Upper lobe of left lung (tissue), 6 donors: ENCODE results near the gene CTSF. TPM values are rescaled to one million over a fixed set of nuclear protein-coding genes. Genes with fewer than 3 reads are reported as not detected.

Experiments used
- ATAC-seq, 2 donors: fragments of 200-7000 bp; cut with Tn5 transposase; one replicate each; pipeline ENCODE4 v1.9.1; 2022; ENCODE audit warnings: mild to moderate bottlenecking in 2 of 2, moderate library complexity in 2 of 2; ENCODE audit not compliant: low FRiP score in 2 of 2
- DNase-seq, 2 donors: peaks; one replicate each; pipeline ENCODE4 v3.0.0-alpha.2; 2019 to 2020
- H3K27ac ChIP-seq, 4 donors: fragments of 200-600 bp; sonication (generic); one replicate each; pipeline ENCODE4 v1.5.1; 2016 to 2019
- H3K27me3 ChIP-seq, 4 donors: fragments of 200-600 bp; sonication (generic); one replicate each; pipeline ENCODE4 v1.5.1; 2017 to 2019
- H3K36me3 ChIP-seq, 4 donors: fragments of 200-600 bp; sonication (generic); one replicate each; pipeline ENCODE4 v1.5.1; 2016 to 2019
- H3K4me1 ChIP-seq, 4 donors: fragments of 200-600 bp; sonication (generic); one replicate each; pipeline ENCODE4 v1.5.1; 2018 to 2019
- H3K4me3 ChIP-seq, 4 donors: fragments of 200-600 bp; sonication (generic); one replicate each; pipeline ENCODE4 v1.5.1; 2017 to 2019; ENCODE audit warnings: mild to moderate bottlenecking in 2 of 4, moderate library complexity in 1 of 4
- H3K9me3 ChIP-seq, 4 donors: fragments of 200-600 bp; sonication (generic); one replicate each; pipeline ENCODE4 v1.5.1; 2018 to 2019
- EP300 ChIP-seq, 4 donors: sonication (generic); formaldehyde crosslinking; IDR thresholded peaks; one replicate each; pipeline ENCODE4 v1.5.1; 2017; ENCODE audit warnings: antibody characterized with exemption in 4 of 4, control low read depth in 2 of 4
- POLR2A ChIP-seq, 4 donors: fragments of 450-650 bp; IDR thresholded peaks; one replicate each; pipeline ENCODE4 v1.5.1; 2016 to 2017; ENCODE audit warnings: antibody characterized with exemption in 4 of 4, mild to moderate bottlenecking in 2 of 4
- POLR2AphosphoS5 ChIP-seq, 2 donors: sonication (generic); formaldehyde crosslinking; IDR thresholded peaks; one replicate each; pipeline ENCODE4 v1.5.1; 2017; ENCODE audit warnings: antibody characterized with exemption in 2 of 2
- WGBS, 2 donors: methylation state at CpG; one replicate each; pipeline ENCODE4 v1.1.5; 2017 to 2018; 5-methylcytosine and 5-hydroxymethylcytosine counted together
- total RNA-seq, 6 donors: library from RNA; depleted of rRNA in 4 of 6; stranded (reverse); fragments of >200 nt in 4 of 6; gene quantifications; one replicate each; pipeline versions ENCODE4 v1.1.0 to v1.2.1, GENCODE V29; 2016 to 2021
- TF ChIP-seq, protein P1 (sequence below), 6 experiments: fragments of 450-650 bp in 4 of 6; fragments of 200-600 bp in 2 of 6; sonication (generic) in 2 of 6; IDR thresholded peaks; one replicate each; pipeline ENCODE4 v1.5.1; 2016 to 2019; ENCODE audit warnings: antibody characterized with exemption in 6 of 6
- donor health status: DM: no; HTN: no; CAD: no; lungs with moderate emphysema.
- donor health status: DM: no; HTN: yes; CAD: no; lungs with severe emphysema.

CTSF gene
- total RNA-seq, 6 donors from 2014 or later, result 28.5 to 81.7 (median 40.3) TPM

DNA sequence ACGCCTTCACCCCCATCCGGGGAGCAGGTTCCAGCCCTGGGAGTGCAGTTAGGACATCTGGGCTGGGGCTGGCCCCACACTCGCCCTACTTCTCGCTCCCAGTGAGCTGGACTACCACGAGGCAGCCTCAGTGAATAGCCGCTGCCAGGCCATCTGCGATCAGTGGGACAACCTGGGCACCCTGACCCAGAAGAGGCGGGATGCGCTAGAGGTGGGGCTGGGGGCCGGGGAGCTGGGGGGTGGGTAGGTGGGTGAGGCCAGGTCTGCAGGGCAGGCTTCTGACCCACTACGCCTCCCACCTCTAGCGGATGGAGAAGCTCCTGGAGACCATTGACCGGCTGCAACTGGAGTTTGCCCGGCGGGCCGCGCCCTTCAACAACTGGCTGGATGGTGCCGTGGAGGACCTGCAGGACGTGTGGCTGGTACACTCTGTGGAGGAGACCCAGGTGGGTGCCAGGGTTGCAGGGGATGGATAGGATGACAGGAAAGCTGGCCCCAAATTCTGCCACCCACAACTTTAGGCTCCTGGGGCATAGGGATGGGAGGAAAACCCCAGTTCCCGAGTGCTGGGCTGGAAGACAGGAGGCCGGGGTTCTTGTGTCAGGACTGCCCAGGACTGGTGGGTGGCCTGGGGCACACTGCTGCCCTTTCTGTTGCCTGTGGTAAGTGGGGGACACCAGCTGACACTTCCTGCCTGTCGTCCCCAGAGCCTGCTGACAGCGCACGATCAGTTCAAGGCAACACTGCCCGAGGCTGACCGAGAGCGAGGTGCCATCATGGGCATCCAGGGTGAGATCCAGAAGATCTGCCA, 8.3 kb downstream of the CTSF start:
- Histone ChIP-seq H3K27me3 (no peaks in the 10 kb centered on the region), H3K4me3 (no peak overlapping the region), H3K36me3 (no peaks in the 10 kb centered on the region), H3K27ac (no peak overlapping the region), H3K4me1 (peaks cover 8 to 11% (median 9%) of the 10 kb centered on the region in 4 donors), H3K9me3 (no peaks in the 10 kb centered on the region)
- DNase-seq (peak in 1 of 2 donors; percentile 75), ATAC-seq (no peak)
- 77% methylated on average over 26 of the region's 27 CpGs; no CpG with 5 or more reads in 1 of the 2 donors for WGBS, 2 donors
- TF ChIP-seq, protein P1, sequence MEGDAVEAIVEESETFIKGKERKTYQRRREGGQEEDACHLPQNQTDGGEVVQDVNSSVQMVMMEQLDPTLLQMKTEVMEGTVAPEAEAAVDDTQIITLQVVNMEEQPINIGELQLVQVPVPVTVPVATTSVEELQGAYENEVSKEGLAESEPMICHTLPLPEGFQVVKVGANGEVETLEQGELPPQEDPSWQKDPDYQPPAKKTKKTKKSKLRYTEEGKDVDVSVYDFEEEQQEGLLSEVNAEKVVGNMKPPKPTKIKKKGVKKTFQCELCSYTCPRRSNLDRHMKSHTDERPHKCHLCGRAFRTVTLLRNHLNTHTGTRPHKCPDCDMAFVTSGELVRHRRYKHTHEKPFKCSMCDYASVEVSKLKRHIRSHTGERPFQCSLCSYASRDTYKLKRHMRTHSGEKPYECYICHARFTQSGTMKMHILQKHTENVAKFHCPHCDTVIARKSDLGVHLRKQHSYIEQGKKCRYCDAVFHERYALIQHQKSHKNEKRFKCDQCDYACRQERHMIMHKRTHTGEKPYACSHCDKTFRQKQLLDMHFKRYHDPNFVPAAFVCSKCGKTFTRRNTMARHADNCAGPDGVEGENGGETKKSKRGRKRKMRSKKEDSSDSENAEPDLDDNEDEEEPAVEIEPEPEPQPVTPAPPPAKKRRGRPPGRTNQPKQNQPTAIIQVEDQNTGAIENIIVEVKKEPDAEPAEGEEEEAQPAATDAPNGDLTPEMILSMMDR (IDR thresholded peaks at IDR 0.05), result no peak
- TF ChIP-seq POLR2AphosphoS5 (IDR thresholded peaks at IDR 0.05) (no peak), POLR2A (IDR thresholded peaks at IDR 0.05) (no peak), EP300 (IDR thresholded peaks at IDR 0.05) (no peak)

DNA sequence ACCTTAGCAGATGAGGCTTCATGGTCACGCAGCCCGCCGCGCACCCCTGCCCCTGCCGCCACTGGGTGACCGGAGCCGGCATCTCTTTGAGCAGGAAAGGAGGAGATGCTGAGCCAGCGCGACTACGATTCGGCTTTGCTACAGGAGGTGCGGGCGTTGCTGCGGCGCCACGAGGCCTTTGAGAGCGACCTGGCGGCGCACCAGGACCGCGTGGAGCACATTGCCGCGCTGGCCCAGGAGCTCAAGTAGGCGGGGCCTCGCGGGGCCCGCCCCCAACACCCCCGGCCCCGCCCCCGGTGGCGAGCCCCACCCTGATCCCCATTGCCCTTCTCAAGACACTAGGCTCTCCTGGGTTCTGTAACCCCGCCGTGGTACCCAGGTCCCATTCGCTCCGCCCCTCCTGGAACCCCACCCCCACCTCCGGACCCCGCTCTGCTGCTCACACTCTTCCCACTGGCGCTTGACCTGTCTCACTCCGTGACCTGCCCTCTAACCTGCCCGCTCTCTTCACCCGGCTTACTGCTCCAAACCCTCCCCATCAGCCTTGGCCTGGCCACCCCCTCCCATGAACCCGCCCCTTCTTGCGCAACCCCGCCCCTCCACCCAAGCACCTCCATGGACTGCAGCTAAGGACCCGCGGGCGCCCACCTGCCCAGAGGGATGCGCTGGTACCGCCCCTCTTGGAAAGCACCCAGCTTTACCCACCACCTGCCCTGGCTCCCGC, 9.1 kb downstream of the CTSF start:
- peak overlapping the region in 1 of 4 donors; percentile 13 for H3K4me3 ChIP-seq
- WGBS, 2 donors, result 6 to 21% methylated on average over 9 to 30 of the region's 50 CpGs
- ATAC-seq, result peak in 1 of 2 donors; percentile 60

DNA sequence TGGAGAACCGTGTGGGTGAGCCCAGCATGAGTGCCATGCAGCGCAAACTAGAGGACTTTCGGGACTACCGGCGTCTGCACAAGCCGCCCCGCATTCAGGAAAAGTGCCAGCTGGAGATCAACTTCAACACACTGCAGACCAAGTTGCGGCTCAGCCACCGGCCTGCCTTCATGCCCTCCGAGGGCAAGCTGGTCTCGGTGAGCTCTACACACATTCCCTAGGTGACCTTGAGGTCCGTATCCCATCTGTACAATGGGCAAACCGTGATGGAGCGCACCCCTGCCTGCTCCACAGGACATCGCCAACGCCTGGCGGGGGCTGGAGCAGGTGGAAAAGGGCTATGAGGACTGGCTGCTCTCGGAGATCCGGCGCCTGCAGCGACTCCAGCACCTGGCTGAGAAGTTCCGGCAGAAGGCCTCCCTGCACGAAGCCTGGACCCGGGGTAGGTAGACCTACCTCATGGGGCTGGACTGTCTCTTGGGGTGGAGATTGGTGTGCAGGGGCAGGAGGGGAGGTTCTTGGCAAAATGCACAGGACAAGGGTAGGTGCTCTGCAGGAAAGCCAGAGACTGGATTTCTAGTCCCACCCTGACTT, 10.6 kb downstream of the CTSF start:
- no peak for TF ChIP-seq EP300 (IDR thresholded peaks at IDR 0.05)
- TF ChIP-seq, protein P1 (IDR thresholded peaks at IDR 0.05), result no peak
- no peak for TF ChIP-seq POLR2A (IDR thresholded peaks at IDR 0.05)
- TF ChIP-seq POLR2AphosphoS5 (IDR thresholded peaks at IDR 0.05), result no peak
- ATAC-seq (no peak), DNase-seq (peak in 1 of 2 donors; percentile 71)
- Histone ChIP-seq H3K4me1 (peaks cover 8 to 11% (median 9%) of the 10 kb centered on the region in 4 donors), H3K36me3 (no peaks in the 10 kb centered on the region), H3K27ac (no peak overlapping the region), H3K4me3 (no peak overlapping the region), H3K27me3 (no peaks in the 10 kb centered on the region), H3K9me3 (no peaks in the 10 kb centered on the region)
- 95% methylated on average over 24 of the region's 24 CpGs; no CpG with 5 or more reads in 1 of the 2 donors for WGBS, 2 donors

More for the DNA sequence above, 9.1 kb downstream of the CTSF start:
- Histone ChIP-seq H3K27me3 (no peaks in the 10 kb centered on the region), H3K36me3 (no peaks in the 10 kb centered on the region), H3K4me1 (peaks cover 8 to 11% (median 9%) of the 10 kb centered on the region in 4 donors), H3K27ac (no peak overlapping the region), H3K9me3 (no peaks in the 10 kb centered on the region)
- TF ChIP-seq EP300 (IDR thresholded peaks at IDR 0.05), result no peak
- no peak for TF ChIP-seq POLR2AphosphoS5 (IDR thresholded peaks at IDR 0.05)
- no peak for TF ChIP-seq POLR2A (IDR thresholded peaks at IDR 0.05)
- TF ChIP-seq, protein P1 (IDR thresholded peaks at IDR 0.05), result no peak
- DNase-seq, result peak in 1 of 2 donors; percentile 91

DNA sequence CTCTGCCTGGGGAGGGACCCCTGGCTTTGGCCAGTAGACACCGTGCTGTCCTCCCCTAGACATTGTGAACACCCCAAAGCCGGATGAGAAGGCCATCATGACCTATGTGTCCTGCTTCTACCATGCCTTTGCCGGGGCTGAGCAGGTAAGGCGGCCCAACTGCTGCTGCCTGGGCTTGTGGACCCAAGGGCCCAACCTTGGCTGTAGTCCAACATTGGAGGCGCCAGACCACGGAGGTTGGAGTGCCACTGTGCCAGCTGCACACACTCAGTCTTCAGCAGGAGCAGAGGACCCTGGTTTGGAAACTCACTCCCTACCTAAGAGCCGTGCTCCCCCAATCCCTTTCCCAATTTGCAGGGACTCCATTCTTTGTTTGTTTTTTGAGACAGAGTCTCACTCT, 12.3 kb downstream of the CTSF start:
- DNase-seq, result no peak
- no peaks in the 10 kb centered on the region for H3K36me3 ChIP-seq

More for the DNA sequence above, 12.3 kb downstream of the CTSF start:
- ATAC-seq, result no peak
- Histone ChIP-seq H3K4me3 (no peak overlapping the region), H3K27me3 (no peaks in the 10 kb centered on the region), H3K27ac (no peak overlapping the region), H3K4me1 (peaks cover 8 to 11% (median 9%) of the 10 kb centered on the region in 4 donors), H3K9me3 (no peaks in the 10 kb centered on the region)
- 70 to 82% methylated on average over 5 to 7 of the region's 7 CpGs for WGBS, 2 donors
- TF ChIP-seq EP300 (IDR thresholded peaks at IDR 0.05) (no peak), POLR2AphosphoS5 (IDR thresholded peaks at IDR 0.05) (no peak), POLR2A (IDR thresholded peaks at IDR 0.05) (no peak)
- TF ChIP-seq, protein P1 (IDR thresholded peaks at IDR 0.05), result no peak
